Measurements from ENCODE around the gene KRT83. TPM values are rescaled to one million over a fixed set of nuclear protein-coding genes. Genes with fewer than 3 reads are reported as not detected.

Gene KRT83
- polyA plus RNA-seq (ENCODE audit: insufficient read length in 3 of 3): not detected
- long read RNA-seq, donor 1: 0 reads
- long read RNA-seq, donor 2: 0 reads
- long read RNA-seq, donor 3: 0 reads
- long read RNA-seq, donor 4: 0 reads
- long read RNA-seq, donor 5: 0 reads
- long read RNA-seq, donor 6: 0 reads
- long read RNA-seq, donor 7: 0 reads
- long read RNA-seq, donor 8: 0 reads
- long read RNA-seq, donor 9: 0 reads
- long read RNA-seq, donor 10: 0 reads
- long read RNA-seq, donor 11: 0 reads
- long read RNA-seq, donor 12: 0 reads
- long read RNA-seq, donor 13: 0 reads
- long read RNA-seq, donor 14: 0 reads
- long read RNA-seq, donor 15: 0 reads
- long read RNA-seq, donor 16: 0 reads

DNA sequence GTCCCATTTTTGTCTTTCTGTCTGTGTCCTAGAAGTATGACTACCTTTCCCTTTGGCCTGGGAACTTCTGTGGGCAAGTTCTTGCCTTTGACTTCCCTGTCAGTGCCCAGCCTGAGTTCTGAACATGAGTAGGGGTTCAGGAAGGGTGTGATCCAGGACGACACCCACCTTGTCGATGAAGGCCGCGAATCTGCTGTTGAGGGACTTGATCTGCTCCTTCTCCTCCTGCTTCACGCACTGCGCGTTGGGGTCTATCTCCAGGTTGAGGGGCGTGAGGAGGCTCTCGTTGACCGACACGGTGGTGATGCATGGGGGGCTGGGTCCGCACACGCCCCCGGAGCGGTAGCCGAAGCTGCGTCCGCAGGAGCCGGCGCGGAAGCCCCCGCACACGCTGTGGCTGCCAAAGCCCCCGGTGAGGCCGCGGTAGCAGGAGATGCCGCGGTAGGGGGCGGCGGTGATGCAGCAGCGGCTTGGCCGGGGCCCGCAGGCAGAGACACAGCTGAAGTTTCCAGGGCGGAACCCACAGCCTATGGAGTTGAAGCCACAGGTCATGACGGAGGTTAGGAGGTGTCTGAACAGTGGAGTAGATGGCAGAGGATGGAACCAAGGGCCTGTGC is at the start of gene KRT83:
Gene KRT83 (minus strand): TSS at position 615 of the 617 bp plus-strand sequence. CDS start 63 bp downstream, at position 552.
- no peak for DNase-seq

DNA sequence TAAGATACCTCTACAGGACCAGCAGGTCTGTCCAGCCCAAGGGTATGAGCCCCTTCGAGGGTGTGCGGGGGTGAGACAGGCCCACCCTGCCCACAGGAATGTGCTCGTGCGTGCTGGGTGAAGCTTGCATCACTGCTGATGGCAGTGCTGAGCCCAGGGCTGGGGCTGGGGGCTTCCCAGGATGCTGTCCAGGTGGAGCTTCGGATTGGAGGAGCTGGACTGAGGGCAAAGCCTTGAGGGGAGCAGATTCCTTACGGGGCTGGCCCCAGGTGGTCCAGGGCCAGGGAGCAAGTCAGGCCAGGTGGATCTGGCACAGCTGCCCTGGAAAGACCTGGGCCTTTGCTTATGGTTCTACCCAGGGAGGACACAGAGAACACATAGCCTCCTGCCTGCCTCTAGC is 48.6 kb upstream of the KRT83 start:
- no peak for DNase-seq

DNA sequence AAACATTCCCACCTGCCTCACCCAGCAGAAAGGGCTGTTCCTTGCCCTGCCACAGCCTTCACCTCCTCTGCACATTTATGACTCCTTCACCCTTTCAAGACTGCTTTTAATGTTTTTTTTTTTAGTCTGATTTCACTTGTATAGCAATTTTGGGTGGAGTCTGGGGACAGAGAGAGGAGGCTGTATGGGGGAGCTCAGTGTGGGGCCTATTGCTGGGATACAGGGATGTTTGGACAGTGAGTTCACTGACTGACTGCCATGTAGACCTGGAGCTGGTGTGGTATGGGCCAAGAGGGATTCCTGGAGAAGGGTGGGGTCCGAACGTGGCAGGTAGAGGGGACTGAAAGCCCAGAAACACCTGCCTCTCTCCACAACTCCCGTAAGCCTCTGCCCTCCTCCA is 48.0 kb upstream of the KRT83 start:
- DNase-seq: no peak

DNA sequence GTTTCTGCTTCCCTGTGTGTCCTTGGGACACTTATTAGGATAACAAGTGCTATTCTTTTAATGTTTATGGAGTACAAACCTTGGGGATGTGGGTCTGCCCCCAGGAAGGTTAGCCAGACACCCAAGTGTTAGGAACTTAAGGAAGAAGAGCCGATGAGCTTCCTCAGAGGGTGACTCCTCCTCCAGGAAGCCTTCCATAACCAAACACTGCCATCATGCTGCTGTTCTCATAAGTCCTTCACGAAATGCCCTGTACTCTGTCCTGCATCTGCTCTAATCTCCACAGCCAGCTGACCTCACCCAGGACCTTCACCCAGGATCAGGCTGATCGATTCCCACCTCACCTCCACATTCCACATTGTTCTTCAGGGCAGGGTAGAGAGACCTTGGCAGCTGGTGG is 47.3 kb upstream of the KRT83 start:
- DNase-seq: no peak

DNA sequence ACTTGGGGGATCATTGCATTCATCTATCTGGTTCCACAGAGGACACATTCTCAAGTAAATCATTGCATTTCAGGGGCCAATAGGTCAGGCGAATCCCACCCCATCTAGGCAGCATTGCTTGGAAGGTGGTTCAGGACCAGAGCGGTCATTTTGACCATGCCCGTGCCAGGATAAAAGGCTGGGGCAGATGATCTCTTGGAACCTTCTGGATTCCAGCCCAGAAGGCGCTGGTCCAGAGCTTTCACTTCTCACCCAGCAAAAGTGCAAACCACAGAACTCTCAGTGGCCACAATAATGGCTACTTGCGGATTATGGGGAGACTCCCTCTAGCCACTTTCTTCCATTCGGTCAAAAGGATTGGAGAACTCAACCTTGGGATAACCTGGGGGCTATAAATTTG is 46.7 kb upstream of the KRT83 start:
- no peak for DNase-seq

DNA sequence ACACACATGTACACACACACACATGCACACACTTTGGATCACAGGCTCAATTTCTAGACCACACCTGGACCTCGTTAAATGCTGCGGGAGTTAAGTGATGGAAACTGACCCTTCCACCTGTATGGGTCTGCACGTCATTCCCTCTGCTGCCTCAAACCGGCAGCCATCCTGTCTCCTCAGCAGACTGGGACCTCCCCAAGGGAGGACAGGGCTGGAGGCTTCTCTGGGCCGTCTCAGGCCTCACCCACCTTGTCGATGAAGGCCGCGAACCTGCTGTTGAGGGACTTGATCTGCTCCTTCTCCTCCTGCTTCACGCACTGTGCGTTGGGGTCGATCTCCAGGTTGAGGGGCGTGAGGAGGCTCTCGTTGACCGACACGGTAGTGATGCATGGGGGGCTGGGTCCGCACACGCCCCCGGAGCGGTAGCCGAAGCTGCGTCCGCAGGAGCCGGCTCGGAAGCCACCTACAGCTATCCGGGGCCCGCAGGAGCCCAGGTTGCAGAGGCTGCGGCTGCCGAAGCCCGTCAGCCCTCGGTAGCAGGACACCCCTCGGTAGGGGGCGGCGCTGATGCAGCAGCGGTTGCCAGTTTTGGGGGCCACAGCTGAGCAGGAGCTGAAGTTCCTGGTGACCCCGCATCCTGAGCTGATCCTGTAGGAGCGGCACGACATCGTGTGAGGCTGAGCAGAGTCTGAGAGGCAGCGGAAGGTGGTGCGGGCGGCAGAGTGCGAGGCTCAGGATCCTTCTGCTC is 45.7 kb upstream of the KRT83 start, which contains the start of gene KRT85:
Gene KRT85 (minus strand): TSS at position 744 of the 748 bp plus-strand sequence. CDS start 76 bp downstream, at position 668.
- no peak for DNase-seq

DNA sequence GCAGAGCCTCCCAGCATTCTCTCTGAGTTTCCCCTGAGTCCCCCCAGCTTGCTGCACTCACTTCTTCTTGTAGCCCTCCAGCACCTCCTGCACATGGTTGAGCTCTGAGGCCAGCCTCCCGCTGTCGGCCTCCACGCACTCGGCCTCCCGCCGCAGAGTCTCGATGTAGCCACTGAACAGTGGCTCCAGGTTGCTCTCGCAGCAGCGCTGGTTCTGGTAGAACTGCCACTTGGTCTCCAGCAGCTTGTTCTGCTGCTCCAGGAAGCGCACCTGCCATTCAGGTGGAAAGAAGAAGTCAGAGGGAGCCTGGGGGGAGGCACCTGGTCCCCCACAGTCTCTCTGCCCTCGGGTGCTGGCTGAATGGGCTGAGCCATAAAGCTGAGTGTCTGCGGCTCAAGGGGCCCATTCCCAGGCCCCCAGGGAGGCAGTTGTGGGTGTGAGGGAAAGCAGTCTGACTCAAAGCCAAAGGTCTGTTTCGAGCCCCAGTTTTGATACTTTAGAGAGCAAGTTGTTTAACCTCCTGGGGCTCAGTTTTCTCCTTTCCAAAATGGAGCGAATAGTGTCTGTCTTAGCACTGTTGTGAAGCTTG is 43.8 kb upstream of the KRT83 start:
- no peak for DNase-seq

DNA sequence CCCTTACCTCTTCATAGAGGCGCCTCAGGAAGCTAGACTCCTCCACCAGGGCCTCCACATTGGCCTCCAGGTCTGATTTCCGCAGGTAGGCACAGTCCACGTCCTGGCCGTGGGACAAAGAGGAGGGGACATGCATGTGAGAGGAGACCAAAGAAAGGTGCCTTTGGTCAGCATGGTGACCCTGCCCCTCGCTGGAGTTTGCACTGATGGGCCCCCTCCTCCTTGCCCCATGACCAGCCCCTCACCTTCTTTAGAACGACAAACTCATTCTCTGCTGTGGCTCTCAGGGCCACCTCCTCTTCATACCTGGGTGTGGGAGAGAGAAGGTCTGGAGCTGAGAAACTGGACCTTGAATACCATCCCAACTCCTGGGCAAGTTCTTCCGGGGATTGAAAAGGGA is 42.9 kb upstream of the KRT83 start:
- no peak for DNase-seq

DNA sequence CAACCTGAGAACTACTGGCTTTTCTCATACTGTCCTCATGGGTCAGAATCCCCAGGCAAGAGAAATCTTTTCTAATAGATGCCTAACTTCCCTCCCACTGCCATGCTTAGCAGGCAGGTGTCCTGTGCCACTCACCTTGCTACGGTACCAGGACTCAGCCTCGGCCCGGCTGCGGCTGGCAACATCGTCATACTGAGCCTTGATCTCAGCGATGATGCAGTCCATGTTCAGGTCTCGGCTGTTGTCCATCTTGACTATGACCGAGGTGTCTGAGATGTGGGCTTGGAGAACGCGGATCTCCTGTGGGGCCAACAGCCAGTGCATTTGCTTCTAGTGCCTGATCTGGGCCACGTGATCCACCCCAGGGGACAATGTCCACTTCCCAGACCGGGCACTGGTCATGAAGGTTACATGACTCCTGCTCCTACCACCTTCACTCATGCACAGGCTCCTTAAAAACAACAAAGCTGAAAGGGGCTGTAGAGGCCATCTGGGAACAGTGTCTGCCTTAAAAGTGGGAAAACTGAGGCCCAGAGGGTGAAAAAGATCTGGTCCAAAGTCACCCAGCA is 42.0 kb upstream of the KRT83 start:
- DNase-seq: no peak

DNA sequence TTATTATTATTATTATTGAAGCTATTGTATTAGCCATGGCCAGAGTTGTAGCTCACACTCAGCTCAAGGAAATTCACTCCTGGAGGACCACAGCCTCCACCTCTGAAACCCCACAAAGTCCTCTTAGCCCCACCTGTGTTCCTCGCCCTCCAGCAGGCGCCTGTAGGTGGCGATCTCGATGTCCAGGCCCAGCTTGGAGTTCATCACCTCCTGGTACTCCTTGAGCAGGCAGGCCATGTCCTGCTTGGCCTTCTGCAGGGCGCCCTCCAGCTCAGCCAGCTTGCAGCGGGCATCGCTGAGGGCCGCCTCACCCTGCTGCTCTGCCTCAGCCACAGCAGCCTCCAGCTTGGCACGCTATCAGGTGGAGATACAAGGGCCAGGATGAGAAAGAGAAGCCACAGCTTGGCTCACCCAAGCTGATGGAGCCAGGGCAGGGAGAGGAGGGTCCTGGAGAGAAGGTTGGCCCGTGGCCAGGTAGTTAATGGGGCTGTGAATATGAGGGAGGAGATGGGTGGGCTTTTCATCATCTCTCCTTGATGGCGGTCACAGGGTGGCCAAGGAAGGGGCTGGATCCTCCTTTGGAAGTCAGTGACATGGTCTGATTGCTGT is 41.0 kb upstream of the KRT83 start:
- DNase-seq: no peak

DNA sequence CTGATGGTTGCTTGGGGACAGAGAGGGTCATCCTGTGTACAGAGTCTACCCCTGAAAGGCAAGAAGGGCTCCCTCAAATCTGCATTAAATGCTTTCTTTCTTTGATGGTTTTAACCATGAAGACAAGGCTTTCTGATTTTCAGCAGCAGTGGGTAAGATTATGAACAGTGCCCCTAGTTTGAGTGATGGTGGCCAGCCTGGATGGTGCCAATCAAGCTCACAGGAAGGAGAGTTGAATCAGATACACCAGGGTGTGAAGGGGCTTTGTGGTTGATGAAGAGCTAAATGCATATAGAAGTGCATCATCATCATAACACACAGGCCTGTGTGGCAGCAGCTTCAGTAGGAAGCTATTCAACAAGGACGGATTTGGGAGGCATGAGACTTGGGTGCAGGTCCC is 40.4 kb upstream of the KRT83 start:
- DNase-seq: no peak

DNA sequence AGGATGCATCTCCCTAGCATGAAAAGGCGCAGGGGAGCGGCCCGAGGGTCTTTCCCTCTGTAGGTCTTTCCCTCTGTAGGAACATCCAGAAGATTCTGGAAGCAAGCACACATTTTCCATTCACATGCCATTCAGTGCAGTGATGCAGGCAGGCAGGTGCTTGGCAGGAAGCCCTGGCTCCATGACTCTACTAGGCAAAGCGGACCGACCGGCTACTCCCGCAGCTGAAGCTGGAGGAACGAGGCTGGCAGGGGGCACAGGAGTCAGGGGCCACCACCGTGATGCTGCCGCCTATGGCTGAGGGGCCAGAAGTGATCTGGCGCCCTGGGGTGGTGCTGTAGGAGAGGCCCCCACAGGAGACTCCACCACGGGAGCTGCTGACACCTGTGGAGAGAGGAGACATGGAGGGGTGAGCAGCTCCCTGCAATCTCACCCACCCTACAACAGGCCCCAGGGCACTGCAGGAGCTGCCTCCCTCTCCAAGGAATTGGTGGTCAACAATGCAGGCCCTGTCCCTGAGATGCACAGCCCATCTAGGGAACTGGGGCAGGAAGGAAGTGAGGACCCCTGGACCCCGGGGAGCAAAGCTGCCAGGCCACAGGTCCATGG is 39.6 kb upstream of the KRT83 start:
- DNase-seq: no peak

DNA sequence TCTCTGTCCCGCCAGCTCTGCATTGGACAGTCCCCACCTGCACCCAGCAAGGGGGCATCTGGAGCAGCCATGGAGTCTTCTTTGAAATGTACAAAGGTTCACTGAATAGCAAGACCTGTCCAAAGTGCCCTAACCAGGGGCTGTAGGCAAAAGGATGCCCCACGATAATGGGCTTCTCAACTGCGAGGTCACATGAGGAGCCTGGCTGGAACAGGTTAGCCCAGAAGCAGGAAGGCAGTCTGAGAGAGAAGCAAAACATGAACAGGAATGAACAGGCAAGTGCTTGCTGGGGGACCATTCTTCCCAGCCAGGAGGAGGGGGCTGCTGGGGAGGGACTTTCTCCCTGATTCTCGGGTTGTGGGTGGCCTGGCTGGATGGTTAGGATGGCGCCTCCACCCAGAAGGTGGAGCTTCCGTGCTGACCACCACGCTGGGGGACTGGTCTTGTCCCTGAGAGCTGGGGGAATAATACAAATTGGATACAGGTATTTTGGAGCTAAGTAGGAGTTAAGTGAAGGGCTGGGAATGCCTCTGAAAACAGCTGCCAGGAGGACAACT is 39.0 kb upstream of the KRT83 start:
- DNase-seq: no peak

DNA sequence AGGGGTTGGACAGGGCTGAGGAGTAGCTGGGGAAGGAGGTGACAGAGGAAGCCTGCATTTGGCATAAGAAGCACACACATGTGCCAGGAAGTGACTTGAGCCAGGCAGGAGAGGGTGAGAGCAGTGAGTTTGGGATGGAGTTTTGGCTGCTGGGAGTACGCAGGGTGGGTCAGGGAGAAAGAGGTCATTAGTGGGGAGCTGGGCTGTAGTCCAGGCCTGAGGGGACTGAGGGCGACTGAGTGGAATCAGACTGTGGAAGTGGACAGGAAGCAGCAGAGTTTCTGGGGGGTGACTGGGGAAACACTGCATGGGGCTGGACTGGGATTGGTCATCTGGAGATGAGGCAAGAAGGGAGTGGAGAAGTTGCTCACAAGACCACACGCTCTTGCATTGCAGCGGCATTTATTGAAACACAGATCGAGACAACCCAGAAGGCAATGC is 38.4 kb upstream of the KRT83 start:
- DNase-seq: no peak

DNA sequence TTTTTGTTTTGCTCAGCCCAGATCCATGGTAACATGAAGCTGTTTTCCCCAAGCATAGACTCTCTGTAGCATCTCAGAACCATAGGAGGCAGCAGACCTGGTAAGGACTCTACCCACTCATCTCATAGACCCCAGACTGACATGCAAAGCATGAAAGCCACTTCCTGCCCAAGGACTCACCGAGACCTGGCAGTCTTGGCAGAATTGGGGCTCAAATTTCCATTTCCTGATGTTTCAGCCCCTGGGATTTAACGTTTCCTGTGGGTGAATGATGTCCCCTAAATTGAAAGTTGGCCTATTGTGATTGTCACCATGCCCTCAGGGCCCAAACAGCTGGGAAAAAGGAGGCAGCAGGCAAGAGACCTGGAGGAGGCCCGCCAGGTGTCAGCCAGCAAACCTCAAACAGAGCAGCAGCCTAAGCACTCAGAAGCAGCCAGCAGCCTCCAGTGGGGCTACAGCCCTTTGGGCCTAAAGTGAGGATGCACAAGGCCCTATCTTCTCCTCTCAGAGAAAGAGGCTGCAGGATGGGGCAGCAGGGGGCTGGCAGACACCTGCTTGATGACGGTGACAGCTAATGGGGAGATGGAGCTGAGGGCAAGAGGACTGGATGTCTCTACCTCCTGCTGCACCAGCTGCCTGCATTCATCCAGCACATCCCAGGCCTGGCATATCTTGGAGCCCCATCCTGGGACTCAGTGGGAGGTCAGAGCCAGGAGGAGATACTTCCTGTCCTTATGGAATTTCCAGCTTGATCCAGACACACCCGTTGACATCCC is 37.6 kb upstream of the KRT83 start:
- no peak for DNase-seq

DNA sequence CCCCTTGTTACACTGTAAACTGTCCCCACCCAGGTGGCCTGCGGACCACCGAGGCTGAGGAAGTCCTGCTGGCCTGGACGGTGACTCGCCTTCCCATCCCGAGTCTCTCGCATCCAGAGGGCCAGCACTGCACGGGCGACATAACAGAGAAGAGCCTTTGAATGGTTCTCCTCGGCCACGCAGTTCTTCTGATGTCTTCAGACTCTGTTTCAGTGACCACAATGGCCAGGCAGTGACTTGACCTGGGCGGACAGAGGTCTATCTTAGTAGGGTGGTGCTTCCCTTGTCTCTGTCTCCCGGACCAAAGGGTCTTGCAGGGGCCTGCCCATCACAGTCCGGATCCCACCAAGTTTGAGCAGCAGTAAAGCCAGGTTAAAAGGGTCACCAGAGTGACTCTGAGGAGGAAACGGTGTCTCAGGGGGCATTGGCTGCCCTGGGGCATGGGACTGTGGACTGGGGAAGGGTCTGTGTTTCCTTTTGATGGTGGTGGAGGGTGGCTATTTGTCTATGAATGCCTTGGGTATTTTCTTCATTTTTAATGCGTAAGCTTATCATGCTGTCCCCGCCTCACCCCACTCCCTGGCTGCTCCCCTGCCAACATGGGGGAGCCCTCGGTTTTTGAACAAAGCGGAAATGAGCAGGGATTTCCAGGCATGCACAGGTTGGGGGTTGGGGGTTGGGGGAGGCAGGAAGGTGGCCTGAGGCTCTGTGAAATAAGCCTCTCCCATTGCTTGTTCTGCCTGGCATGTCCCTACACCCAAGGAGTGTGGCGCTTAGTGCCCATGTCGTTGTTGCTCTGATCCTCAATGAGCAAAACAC is 35.8 kb upstream of the KRT83 start:
- no peak for DNase-seq

DNA sequence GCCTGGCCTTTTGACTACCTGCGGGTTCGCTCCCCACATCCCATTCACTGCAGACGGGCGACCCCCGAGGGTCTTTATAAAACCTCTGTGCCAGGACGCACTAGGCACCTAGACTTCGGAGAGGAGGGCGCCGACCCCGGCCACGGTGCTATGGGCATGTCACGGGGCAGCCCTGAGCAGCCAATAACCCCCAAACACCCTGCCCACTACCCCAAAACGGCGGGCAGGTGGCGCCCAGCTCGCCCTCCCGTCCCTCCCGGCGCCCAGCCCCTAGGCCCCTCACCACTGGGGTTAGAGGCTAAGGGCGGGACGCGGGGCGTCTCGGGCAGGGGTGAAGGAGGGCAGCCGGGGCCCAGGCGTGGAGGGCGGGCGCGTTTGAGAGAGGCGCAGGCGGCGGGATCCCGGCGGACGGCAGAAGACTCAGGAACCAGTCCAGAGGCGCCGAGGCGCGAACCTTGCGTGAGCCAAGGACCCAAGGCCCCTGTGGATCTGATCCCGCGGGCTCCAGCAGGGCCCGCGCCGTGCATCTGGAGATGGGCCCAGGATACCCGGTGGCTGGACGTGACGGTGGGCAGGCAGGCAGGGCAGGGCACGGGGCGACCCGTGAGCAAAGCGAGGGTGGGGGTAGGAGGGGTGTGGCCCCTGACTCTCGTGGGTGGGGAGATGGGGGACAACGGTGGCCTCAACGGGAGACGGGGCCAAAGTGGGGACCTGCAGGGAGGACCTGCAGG is 35.0 kb upstream of the KRT83 start:
- no peak for DNase-seq

DNA sequence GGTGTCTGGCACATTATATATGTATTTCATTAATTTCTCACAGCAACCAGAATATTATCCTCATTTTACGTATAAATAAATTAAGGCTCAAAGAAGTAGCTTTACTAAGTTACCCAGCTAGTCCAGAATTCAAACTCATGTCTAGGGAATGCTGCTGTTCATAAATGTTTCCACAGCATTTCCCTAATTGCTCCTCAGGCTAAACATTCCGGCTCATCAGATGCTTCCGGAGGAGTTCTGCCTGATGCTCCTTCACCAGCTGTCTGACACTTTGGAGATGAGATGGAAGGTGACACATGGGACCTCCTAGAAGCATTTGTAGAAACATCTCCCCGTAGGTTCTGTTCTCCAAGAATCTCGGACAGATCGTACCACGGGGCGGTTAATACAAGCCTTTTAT is 34.0 kb upstream of the KRT83 start:
- no peak for DNase-seq
